Lower leg skin (tissue), 4 donors: ENCODE measurements around the gene WFDC2. TPM values are rescaled to one million over a fixed set of nuclear protein-coding genes. Genes with fewer than 3 reads are reported as not detected.

Experiments used
- DNase-seq, 2 donors: peaks; one replicate each; pipeline ENCODE4 v3.0.0-alpha.2; 2019; ENCODE audit warnings: low spot score in 2 of 2
- H3K4me3 ChIP-seq: fragments of 200-600 bp; sonication (generic); 2 replicates; pipeline ENCODE4 v1.5.1; 2017; ENCODE audit warnings: mild to moderate bottlenecking, low read depth; ENCODE audit not compliant: poor library complexity, severe bottlenecking
- POLR2A ChIP-seq, 2 donors: fragments of 450-650 bp; IDR thresholded peaks; one replicate each; pipeline ENCODE4 v1.6.1; 2016 to 2017; ENCODE audit warnings: antibody characterized with exemption in 2 of 2, mild to moderate bottlenecking in 1 of 2, moderate library complexity in 1 of 2
- WGBS, 2 donors: methylation state at CpG; one replicate each; pipeline ENCODE4 v1.1.5; 2018; 5-methylcytosine and 5-hydroxymethylcytosine counted together
- intact Hi-C: fragments of 100-400 bp; cut with DNase I; formaldehyde crosslinking; loops from one replicate; pipeline ENCODE4 v1.15.0; 2023; ENCODE audit warnings: low total_unique reads
- total RNA-seq, 4 donors: library from RNA; depleted of rRNA; stranded (reverse); fragments of >200 nt; gene quantifications; one replicate each; pipeline ENCODE4 v1.1.0, GENCODE V29; 2016
- TF ChIP-seq, protein P1 (sequence below), 3 donors: fragments of 450-650 bp; IDR thresholded peaks; one replicate each; pipeline ENCODE4 v1.5.1; 2016; ENCODE audit warnings: antibody characterized with exemption in 3 of 3, mild to moderate bottlenecking in 3 of 3, moderate library complexity in 2 of 3

WFDC2 gene
- total RNA-seq, 4 donors from 2014 or later, result 11.3 to 24.7 (median 14.5) TPM

DNA sequence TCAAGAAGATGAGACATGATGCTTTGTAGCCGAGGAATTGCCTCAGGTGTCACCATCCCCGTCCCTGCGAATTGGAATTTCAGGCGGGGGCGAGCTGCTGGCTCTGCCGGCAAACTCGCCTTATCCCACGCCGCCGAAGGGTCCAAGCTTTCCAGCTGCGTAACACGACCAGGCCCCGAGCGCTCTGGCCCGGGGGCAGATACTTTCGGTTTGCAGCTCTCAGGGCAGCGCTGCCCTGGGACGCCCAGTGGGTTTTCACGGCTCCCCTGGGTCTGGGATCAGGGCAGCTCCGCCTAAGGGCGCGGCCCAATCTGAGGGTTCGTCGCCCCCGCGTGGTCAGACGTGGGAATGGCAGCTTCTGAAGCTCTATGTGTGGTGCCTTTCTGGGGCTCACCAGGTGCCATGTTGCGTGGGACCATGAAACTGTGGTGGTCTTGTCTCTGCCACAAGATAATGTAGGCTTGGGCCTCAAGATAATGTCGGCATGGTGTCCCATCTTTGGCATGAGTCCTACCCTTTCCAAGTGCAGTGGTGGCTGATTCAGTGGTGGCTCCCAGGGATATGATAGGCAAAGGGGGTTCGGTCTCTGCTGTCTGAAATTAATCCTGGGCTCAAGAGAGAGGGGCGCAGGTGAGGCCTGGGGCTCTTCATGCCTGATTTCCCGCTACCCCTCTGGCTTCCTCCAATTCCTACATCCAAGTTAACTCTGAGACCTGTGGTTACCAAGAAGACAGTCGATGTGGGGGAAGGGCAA lies 32.6 kb upstream of the WFDC2 start:
- intact Hi-C loops, result loop anchor here (5.0 kb wide), 1 partner anchor 65 kb away; no protein-coding TSS in a partner anchor
- 9 to 12% methylated on average over 23 to 30 of the region's 33 CpGs for WGBS, 2 donors
- H3K4me3 ChIP-seq, result peak overlapping the region; percentile 6
- peak; percentile 85 to 98 for DNase-seq
- TF ChIP-seq, protein P1, sequence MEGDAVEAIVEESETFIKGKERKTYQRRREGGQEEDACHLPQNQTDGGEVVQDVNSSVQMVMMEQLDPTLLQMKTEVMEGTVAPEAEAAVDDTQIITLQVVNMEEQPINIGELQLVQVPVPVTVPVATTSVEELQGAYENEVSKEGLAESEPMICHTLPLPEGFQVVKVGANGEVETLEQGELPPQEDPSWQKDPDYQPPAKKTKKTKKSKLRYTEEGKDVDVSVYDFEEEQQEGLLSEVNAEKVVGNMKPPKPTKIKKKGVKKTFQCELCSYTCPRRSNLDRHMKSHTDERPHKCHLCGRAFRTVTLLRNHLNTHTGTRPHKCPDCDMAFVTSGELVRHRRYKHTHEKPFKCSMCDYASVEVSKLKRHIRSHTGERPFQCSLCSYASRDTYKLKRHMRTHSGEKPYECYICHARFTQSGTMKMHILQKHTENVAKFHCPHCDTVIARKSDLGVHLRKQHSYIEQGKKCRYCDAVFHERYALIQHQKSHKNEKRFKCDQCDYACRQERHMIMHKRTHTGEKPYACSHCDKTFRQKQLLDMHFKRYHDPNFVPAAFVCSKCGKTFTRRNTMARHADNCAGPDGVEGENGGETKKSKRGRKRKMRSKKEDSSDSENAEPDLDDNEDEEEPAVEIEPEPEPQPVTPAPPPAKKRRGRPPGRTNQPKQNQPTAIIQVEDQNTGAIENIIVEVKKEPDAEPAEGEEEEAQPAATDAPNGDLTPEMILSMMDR (IDR thresholded peaks at IDR 0.05), result peak in 1 of 3 donors; percentile 92
- TF ChIP-seq POLR2A (IDR thresholded peaks at IDR 0.05), result no peak

DNA sequence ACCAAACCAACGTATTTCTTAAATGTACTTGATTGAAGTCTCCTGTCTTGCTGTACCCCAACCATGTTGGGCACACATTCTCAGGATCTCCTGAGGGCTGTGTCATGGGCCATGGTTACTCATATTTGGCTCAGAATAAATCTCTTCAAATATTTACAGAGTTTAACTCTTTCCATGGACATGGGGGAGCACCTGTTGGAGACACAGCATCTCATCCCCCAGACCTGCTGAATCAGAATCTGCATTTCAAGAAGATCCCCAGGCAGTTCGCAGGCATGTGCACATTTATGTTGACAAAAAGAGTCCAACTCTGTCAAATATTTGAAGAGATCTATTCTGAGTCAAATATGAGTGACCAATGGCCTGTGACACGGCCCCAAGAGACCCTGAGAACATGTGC lies 29.1 kb upstream of the WFDC2 start:
- no peak for TF ChIP-seq POLR2A (IDR thresholded peaks at IDR 0.05)
- TF ChIP-seq, protein P1 (IDR thresholded peaks at IDR 0.05), result no peak
- 83 to 89% methylated on average over 3 of the region's 3 CpGs for WGBS, 2 donors
- H3K4me3 ChIP-seq, result no peak overlapping the region
- DNase-seq, result no peak
- intact Hi-C loops, result loop anchor here (2.0 kb wide), 1 partner anchor 118 kb away; no protein-coding TSS in a partner anchor

DNA sequence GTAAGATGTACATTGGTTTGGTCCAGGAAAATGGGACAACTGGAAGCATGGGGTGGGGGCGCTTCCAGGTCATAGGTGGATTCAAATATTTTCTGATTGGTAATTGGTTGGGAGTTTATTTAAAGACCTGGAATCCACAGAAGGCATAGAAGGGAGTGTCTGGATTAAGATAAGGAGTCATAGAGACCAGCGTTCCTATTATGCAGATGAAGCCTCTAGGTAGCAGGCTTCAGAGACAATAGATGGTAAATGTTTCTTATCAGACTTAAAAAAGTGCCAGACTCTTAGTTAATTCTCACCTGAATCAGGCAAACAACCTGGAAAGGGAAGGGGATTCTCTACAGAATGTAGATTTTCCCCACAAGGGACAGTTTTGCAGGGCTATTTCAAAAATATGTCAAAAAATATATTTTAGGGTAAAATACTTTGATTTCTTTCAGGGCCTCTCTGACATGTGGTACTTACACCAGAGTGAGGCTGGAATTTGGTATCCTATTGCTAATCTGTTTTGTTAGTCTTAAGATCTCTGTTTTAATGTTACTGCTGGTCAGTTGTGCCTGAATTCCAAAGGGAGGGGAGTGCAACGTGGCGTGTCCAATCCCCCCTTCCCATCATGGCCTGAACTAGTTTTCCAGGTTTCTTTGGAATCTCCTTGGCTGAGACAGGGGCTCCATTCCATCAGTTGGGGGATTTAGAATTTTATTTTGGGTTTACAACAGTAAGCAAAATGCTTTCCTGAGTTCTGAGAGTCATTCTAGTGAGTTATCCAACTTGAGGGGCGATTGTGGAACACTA lies 28.5 kb upstream of the WFDC2 start:
- TF ChIP-seq, protein P1 (IDR thresholded peaks at IDR 0.05), result no peak
- TF ChIP-seq POLR2A (IDR thresholded peaks at IDR 0.05), result no peak
- intact Hi-C loops, result loop anchor here (2.0 kb wide), 1 partner anchor 118 kb away; no protein-coding TSS in a partner anchor

DNA sequence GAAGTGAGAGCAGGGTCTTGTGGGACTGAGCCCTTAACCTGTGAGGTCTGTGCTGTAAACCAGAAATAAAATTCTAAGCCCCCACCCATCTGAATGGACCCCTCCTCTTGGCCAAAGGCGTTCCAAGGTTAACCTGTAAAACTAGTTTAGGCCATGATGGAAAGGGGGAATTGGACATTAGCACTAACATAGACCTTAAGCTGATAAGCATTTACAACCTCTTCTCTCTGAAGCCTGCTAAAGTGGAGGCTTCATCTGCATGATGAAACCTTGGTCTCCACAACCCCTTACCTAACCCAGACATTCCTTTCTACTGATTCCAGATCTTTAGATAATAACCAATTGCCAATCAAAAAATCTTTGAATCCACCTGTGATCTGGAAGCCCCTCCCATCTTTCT lies 27.8 kb upstream of the WFDC2 start:
- no peak overlapping the region for H3K4me3 ChIP-seq
- 82 to 94% methylated on average over 1 of the region's 1 CpG for WGBS, 2 donors
- DNase-seq, result no peak
- TF ChIP-seq, protein P1 (IDR thresholded peaks at IDR 0.05), result no peak
- TF ChIP-seq POLR2A (IDR thresholded peaks at IDR 0.05), result no peak
- intact Hi-C loops, result loop anchor here (2.0 kb wide), 1 partner anchor 119 kb away; no protein-coding TSS in a partner anchor

More for the DNA sequence above, 28.5 kb upstream of the WFDC2 start:
- no peak for DNase-seq
- no peak overlapping the region for H3K4me3 ChIP-seq
- WGBS, 2 donors, result 69% methylated on average over 5 of the region's 5 CpGs

DNA sequence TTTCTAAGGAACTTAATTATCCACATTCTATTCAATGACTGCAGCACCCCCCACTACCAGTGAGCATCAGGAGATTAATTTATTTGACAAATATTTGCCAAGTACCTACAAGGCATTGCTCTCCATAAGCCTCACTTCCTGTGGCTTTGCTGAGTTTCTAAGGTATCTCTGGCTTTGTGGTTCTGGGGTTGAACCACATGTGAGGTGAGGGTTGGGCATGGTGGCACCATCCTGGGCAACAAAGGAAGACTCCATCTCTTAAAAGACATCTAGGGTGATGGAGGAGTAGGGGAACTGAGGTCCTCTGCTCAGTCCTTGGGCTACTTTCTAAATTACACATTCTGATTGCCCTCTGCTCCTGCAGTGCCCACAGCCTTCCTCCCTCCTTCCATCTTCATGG lies 25.5 kb upstream of the WFDC2 start:
- TF ChIP-seq, protein P1 (IDR thresholded peaks at IDR 0.05), result no peak
- TF ChIP-seq POLR2A (IDR thresholded peaks at IDR 0.05), result no peak
- DNase-seq, result no peak
- intact Hi-C loops, result no loop called here
- H3K4me3 ChIP-seq, result no peak overlapping the region
